Activated CD4-positive, alpha-beta T cell treated with anti-CD3 and anti-CD28 coated beads, Interleukin-2, Interleukin-6, amounts not matched to agents 100 ng/mL and 50 ng/mL, durations not matched to agents 16 hours and 8 hours (primary cell): ENCODE data around the gene FHL3.
"Not testable (repeated sequence)": the region's sequence is repeated elsewhere in the genome, so short reads cannot be mapped to it uniquely, and the experiment has no call there.

Experiments
- DNase-seq: peaks from one replicate; pipeline ENCODE4 v3.0.0-alpha.2; 2020

FHL3 gene

GRCh38 chr1:38034871-38035270, 29.6 kb upstream of the FHL3 start:
- no peak for DNase-seq

GRCh38 chr1:38032992-38033391, 27.7 kb upstream of the FHL3 start:
- DNase-seq = not testable (repeated sequence)

GRCh38 chr1:38031513-38031866, 26.2 kb upstream of the FHL3 start:
- no peak for DNase-seq

GRCh38 chr1:38030596-38031512, 25.5 kb upstream of the FHL3 start:
- no peak for DNase-seq

- peak; percentile 95 for DNase-seq
These were observed 24.6 kb upstream of the FHL3 start for GRCh38 chr1:38029685-38030511.

GRCh38 chr1:38029081-38029681, 23.9 kb upstream of the FHL3 start:
- no peak for DNase-seq

GRCh38 chr1:38028671-38029070, 23.4 kb upstream of the FHL3 start:
- no peak for DNase-seq

GRCh38 chr1:38028105-38028591, 22.8 kb upstream of the FHL3 start:
- DNase-seq = peak; percentile 91

GRCh38 chr1:38027201-38028104, 22.1 kb upstream of the FHL3 start:
- DNase-seq = no peak

GRCh38 chr1:38026592-38027200, 21.4 kb upstream of the FHL3 start:
- peak; percentile 63 for DNase-seq

- DNase-seq = no peak
These were observed 20.4 kb upstream of the FHL3 start for GRCh38 chr1:38025664-38026063.

GRCh38 chr1:38025233-38025632, 19.9 kb upstream of the FHL3 start:
- no peak for DNase-seq

- DNase-seq = no peak
These were observed 17.5 kb upstream of the FHL3 start for GRCh38 chr1:38022810-38023209.

- DNase-seq = no peak
These were observed 16.7 kb upstream of the FHL3 start for GRCh38 chr1:38021969-38022368.

GRCh38 chr1:38020396-38020795, 15.1 kb upstream of the FHL3 start:
- DNase-seq = no peak

GRCh38 chr1:38018864-38019343, 13.6 kb upstream of the FHL3 start:
- no peak for DNase-seq

GRCh38 chr1:38015978-38016725, 10.8 kb upstream of the FHL3 start:
- DNase-seq = no peak

- no peak for DNase-seq
These were observed 9.6 kb upstream of the FHL3 start for GRCh38 chr1:38014724-38015424.

- no peak for DNase-seq
These were observed 8.9 kb upstream of the FHL3 start for GRCh38 chr1:38014171-38014570.

- no peak for DNase-seq
These were observed 7.9 kb upstream of the FHL3 start for GRCh38 chr1:38013227-38013622.
